Measurements from ENCODE around the gene DPF3. TPM values are rescaled to one million over a fixed set of nuclear protein-coding genes. Genes with fewer than 3 reads are reported as not detected.

DPF3 gene
- total RNA-seq, 1 experiment from 2014 or later: not detected

GRCh38 chr14:72605096-72605920, 288.6 kb downstream of the DPF3 start:
- Histone ChIP-seq H4K20me1 (ENCODE audit: insufficient read depth) (no peaks in the 10 kb centered on the region), H3K79me2 (ENCODE audit: low read depth) (no peaks in the 10 kb centered on the region), H3K36me3 (ENCODE audit: low read depth) (no peaks in the 10 kb centered on the region), H3K9me2 (ENCODE audit: insufficient read depth) (no peaks in the 10 kb centered on the region), H3K27me3 (ENCODE audit: insufficient read depth, low read depth) (peaks cover 96% of the 10 kb centered on the region), H2AFZ (no peak overlapping the region), H3K9me3 (ENCODE audit: insufficient read depth, low read depth) (no peaks in the 10 kb centered on the region), H3F3A (ENCODE audit: insufficient read depth, low read depth) (no peaks in the 10 kb centered on the region), H3K27ac (no peak overlapping the region), H3K4me3 (no peak overlapping the region), H3K4me2 (no peak overlapping the region), H3K4me1 (replicated peaks; ENCODE audit: insufficient read depth) (no peaks in the 10 kb centered on the region)
- intact Hi-C loops (cut with micrococcal nuclease; ENCODE audit: unreplicated experiment): no loop called here
- ChIA-PET POLR2A (ENCODE audit: unreplicated experiment) (no interaction called here), CTCF (no interaction called here)
- BruUV-seq (replicated peaks): no TSS peak
- TF ChIP-seq EZH2 (IDR thresholded peaks at IDR 0.05; ENCODE audit: low read depth): no peak
- TF ChIP-seq CTCF (conservative IDR thresholded peaks at IDR 0.05): no peak
- DNase-seq: no peak

DNA sequence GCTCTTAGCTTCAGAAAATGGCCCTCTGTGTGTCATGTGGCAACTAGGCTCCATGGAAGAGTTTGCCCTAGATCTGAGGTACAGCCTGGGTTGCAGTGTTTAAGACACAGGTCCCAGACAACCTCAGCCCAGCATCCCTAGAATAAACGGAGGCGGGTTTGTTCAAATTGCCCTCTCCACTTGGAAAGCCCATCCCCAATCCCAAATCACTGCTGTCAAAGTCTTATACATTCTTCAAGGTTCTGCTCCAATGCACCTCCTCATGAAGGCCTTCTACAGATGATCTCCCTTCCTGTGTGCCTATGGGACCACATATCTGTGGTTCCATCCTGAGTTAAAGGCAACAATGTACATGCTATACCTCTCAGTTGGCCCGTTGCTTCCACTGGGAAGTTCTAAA, 289.8 kb downstream of the DPF3 start:
- Histone ChIP-seq H3K27me3 (ENCODE audit: insufficient read depth, low read depth) (peaks cover 95% of the 10 kb centered on the region), H3F3A (ENCODE audit: insufficient read depth, low read depth) (no peaks in the 10 kb centered on the region), H3K4me1 (replicated peaks; ENCODE audit: insufficient read depth) (no peaks in the 10 kb centered on the region), H3K9me2 (ENCODE audit: insufficient read depth) (no peaks in the 10 kb centered on the region), H3K27ac (no peak overlapping the region), H3K36me3 (ENCODE audit: low read depth) (no peaks in the 10 kb centered on the region), H3K9me3 (ENCODE audit: insufficient read depth, low read depth) (no peaks in the 10 kb centered on the region), H2AFZ (no peak overlapping the region), H3K4me3 (no peak overlapping the region), H4K20me1 (ENCODE audit: insufficient read depth) (no peaks in the 10 kb centered on the region), H3K4me2 (no peak overlapping the region), H3K79me2 (ENCODE audit: low read depth) (no peaks in the 10 kb centered on the region)
- ChIA-PET CTCF (no interaction called here), POLR2A (ENCODE audit: unreplicated experiment) (no interaction called here)
- intact Hi-C loops (cut with micrococcal nuclease; ENCODE audit: unreplicated experiment): no loop called here
- BruUV-seq (replicated peaks): no TSS peak
- TF ChIP-seq EZH2 (IDR thresholded peaks at IDR 0.05; ENCODE audit: low read depth) (no peak), CTCF (conservative IDR thresholded peaks at IDR 0.05) (no peak)
- DNase-seq: no peak

GRCh38 chr14:72603639-72604038, 290.3 kb downstream of the DPF3 start:
- Histone ChIP-seq H3K27ac (no peak overlapping the region), H3K9me2 (ENCODE audit: insufficient read depth) (no peaks in the 10 kb centered on the region), H3K4me1 (replicated peaks; ENCODE audit: insufficient read depth) (no peaks in the 10 kb centered on the region), H3K4me3 (no peak overlapping the region), H3F3A (ENCODE audit: insufficient read depth, low read depth) (no peaks in the 10 kb centered on the region), H2AFZ (no peak overlapping the region), H4K20me1 (ENCODE audit: insufficient read depth) (no peaks in the 10 kb centered on the region), H3K79me2 (ENCODE audit: low read depth) (no peaks in the 10 kb centered on the region), H3K4me2 (no peak overlapping the region), H3K27me3 (ENCODE audit: insufficient read depth, low read depth) (peaks cover 95% of the 10 kb centered on the region), H3K9me3 (ENCODE audit: insufficient read depth, low read depth) (no peaks in the 10 kb centered on the region), H3K36me3 (ENCODE audit: low read depth) (no peaks in the 10 kb centered on the region)
- ChIA-PET POLR2A (ENCODE audit: unreplicated experiment) (no interaction called here), CTCF (no interaction called here)
- intact Hi-C loops (cut with micrococcal nuclease; ENCODE audit: unreplicated experiment): no loop called here
- no peak for TF ChIP-seq EZH2 (IDR thresholded peaks at IDR 0.05; ENCODE audit: low read depth)
- no peak for TF ChIP-seq CTCF (conservative IDR thresholded peaks at IDR 0.05)
- DNase-seq: no peak
- BruUV-seq (replicated peaks): no TSS peak
